NCI-H2081 treated with DMSO at 0.1 percent for 48 hours (cell line): ENCODE data around the gene SHC3.
"Not testable (repeated sequence)": the region's sequence is repeated elsewhere in the genome, so short reads cannot be mapped to it uniquely, and the experiment has no call there.

Experiments
- DNase-seq: peaks from one replicate; lab custom pipeline; 2025; lab: John Stamatoyannopoulos, UW

The SHC3 gene

DNA sequence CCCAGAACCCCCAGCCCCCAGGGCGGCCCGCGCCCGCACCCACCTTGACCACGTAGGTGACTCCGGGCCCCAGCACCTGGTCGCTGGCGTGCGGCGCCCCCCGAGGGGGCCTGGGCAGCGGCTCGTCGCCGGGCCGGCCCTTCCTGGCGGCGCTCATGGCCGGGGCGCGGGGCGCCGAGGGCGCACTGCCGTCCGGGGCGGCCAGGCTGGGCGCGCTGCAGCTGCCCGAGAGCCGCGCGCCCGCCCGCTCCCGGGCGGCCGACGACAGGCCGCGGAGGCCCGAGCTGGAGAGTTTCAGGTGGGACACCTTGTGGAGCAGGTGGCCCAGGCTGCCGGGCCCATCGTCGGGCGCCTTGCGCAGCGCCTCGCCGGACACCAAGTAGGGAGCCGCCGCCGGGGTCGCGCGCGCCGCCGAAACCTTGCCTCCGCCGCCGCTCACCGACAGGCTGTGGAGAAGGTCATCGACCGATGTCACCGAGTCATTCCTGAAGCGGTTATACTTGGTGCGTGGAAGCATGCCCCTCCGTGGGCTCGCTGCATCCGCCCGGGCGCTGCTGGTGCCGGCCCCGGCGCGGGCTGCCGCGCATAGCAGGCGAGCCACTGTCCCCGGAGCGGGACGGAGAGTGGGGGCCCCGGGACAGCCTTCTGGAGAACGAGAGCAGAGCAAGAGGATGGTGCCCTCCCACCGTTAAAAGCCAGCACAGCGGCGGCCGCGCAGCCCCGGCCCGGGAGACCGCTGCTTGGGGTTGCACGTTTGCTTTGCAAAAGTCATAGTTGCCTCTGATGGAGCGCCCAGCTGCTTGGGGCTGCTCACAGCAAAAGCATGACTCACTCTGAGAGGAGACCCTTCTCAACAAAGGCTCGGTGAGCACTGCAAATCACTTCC is at the start of gene SHC3:
Gene SHC3 (minus strand): TSS at position 875 of the 886 bp plus-strand sequence. CDS start 358 bp downstream, at position 517.
- DNase-seq: no peak

DNA sequence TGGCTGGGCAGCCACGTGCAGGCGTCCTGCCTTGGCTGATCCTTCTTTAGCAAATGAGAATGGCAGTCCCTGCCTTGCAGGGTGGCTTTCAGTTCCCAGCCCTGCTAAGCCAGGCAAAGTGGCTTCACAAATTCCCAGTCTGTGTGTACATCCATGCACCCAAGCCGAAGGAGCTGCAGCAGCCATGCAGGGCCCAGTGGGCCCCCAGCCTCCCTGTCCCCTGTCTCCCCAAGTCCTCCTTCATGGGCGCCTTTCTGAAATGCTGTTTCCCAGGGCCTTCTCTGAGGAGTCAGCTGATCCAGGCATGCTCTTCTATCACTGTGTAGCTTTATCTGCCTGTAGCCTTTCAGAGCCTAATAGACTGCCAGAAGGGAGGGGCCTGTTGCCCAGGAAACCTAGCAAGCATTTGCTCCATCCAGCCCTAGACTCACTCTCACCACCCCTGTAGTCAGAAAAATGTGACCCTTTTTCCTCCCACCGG is 47.4 kb upstream of the SHC3 start:
- DNase-seq: no peak

GRCh38 chr9:89225587-89225986 is 47.0 kb upstream of the SHC3 start:
- DNase-seq: no peak

DNA sequence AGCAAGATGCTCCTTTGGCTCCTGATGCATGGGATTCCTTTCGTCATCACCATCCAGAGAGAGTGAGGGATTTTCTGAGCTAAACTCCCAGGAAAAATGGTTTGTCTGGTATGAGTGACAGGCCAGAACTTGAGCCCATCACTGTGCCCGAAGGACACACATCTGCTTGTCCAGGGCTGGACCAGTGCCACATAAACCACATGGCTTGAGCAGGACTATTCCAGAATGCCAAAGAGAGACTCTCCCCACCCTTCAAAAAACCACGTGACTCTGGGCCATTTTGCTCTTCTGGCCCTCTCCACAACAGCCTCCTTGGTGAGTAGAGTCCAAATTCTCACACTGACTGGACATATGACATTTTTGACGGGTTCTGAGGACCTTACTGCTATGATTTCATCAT is 46.4 kb upstream of the SHC3 start:
- DNase-seq: no peak

DNA sequence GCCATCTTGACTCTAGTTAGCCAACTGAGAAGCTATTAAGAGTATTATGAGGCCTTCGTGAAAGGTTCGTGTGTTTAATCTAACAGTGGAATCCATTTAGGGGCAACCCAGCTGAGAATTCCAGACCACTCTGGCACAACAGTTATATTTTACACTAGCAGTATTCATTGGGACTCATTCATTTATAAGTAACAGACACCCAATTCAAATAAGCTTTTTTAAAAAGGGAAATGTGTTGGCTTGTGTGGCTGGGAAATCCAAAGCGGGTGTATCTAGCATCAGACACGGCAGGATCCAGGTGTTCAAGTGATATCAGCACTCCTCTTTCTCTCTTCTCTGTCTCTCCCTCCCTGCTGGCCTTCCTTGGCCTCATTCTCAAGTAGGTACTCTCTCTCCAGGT is 46.0 kb upstream of the SHC3 start:
- no peak for DNase-seq

- no peak for DNase-seq
These were observed 44.9 kb upstream of the SHC3 start for GRCh38 chr9:89223396-89223977.

- no peak for DNase-seq
These were observed 41.0 kb upstream of the SHC3 start for GRCh38 chr9:89219637-89220036.

DNA sequence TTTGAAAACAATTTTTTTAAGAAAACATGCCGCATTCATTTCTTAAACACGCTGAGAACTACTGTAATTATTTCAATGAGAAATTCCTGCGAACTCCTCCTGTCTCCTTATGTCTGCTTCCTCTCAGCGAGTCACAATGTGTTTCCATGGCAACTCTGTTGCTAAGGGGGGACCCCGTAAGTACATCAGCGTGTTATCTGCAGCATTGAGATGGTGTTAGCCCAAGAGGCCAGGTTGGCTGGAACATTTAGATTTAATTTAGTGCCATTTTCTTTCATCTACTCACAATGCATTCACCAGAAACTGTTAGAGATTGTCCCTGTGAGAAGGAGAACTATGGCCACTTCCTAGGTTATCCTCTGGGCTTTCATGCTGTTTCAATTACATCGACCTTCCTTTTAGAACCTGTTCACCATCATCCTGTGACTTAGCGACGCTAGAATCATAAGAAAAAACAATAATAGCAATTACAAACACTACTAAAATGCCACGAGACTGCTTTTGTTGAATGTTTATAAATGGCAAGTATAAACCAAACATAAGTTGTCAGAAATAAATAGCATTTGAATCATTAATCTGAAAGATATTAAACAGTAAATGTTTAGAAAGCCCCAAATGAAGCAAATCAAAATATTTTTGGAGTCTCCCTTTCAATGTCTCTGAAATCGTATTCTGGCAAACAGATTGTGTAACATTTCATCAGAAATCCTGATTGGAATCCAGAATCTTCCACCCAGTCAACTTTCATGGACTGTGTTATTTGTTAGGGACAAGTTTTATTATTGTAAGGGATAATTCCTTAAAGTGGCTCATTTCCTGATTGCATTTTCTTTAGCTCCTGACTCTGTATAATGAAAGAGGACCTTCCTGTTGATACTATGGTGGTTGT is 39.7 kb upstream of the SHC3 start:
- DNase-seq: no peak

DNA sequence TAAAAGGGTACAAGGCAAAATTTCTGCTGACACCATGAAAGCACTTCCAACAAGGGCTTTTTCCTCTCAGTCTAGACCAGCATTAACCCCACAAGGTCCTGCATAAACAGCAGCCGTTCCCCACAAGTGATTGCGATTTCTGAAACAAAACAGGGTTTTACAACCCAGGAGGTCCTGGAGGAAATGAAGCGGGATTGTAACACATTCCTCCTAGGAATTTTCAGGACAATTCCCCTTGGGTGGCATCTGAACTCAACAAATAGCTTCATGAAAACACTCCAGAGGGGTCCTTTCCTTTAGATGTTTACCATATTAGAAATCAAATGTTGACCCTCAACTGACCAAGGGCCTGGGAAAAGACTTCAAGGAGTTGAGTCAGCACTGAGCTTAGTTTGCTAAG is 36.7 kb upstream of the SHC3 start:
- no peak for DNase-seq

DNA sequence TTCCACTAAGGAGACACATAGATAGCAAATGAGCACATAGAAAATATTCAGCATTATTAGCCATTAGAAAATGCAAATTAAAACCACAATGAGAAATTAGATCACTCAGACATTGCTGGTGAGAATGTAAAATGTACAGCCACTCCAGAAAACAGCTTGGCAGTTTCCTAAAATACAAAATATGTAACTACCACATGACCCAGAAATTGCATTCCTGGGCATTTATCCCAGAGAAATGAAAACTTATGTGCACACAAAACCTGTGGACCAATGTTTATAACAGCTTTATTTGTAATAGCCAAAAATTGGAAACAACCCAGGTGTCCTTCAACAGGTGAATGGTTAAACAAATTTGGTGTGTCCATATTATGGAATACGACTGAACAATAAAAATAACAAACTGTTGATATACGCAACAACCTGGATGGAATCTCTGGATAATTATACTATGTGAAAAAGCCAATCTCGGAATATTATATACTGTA is 34.8 kb upstream of the SHC3 start:
- no peak for DNase-seq

- DNase-seq: no peak
These were observed 33.6 kb upstream of the SHC3 start for GRCh38 chr9:89212171-89212570.

DNA sequence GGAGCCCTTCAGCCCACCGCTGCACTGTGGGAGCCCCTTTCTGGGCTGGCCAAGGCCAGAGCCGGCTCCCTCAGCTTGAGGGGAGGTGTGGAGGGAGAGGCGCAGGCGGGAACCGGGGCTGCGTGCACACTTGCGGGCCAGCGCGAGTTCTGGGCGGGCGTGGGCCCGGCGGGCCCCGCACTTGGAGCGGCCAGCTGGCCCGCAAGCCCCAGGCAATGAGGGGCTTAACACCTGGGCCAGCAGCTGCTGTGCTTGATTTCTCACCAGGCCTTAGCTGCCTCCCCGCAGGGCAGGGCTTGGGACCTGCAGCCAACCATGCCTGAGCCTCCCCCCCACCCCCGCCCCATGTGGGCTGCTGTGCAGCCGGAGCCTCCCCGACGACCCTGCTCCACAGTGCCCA is 30.7 kb upstream of the SHC3 start:
- not testable (repeated sequence) for DNase-seq

GRCh38 chr9:89207026-89207425 is 28.4 kb upstream of the SHC3 start:
- no peak for DNase-seq

- DNase-seq: no peak
These were observed 26.2 kb upstream of the SHC3 start for GRCh38 chr9:89204801-89205200.

GRCh38 chr9:89195131-89195797 is 16.6 kb upstream of the SHC3 start:
- DNase-seq: no peak

DNA sequence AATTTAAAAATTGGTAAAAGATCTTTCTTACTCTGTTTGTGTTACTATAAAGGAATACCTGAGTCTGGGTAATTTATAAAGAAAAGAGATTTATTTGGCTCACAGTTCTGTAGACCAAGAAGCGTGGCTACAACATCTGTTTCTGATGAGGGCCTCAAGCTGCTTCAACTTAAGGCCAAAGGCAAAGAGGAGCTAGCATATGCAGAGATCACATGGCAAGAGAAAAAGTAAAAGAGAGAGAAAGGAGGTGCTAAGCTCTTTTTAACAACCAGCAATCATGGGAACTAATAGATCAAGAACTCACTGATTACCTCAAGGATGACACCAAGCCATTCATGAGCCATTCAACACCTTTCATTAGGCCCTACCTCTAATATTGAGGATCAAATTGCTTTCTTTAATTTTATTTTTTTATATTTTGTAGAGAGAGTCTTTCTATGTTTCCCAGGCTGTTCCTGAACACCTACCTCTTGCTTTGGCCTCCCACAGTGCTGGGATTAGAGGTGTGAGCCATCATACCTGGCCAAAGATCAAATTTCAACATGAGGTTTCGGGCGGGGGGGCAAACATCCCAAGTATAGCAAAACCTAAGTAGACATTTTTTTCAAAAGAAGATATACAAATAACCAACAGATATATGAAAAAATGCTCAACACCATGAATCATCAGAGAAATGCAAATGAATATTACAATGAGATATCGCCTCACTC is 16.0 kb upstream of the SHC3 start:
- no peak for DNase-seq

DNA sequence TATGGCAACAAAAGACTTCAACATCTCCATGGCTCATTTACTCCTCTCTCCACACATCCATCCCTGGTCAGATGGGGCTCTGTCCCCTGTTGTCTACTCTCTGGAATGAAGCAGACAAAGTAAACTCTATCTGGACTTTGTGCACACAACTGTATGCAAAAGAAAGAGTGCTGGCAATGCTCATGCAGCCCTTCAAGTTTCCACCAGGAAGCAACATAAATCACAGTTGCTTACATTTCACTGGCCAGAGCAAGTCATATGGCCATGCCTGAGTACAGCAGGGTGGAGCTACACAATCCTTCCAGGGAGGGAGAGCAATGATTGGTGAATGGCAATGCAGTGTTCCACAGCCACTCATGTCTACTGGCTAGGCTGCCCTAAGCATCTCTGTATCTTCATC is 12.4 kb upstream of the SHC3 start:
- DNase-seq: no peak

DNA sequence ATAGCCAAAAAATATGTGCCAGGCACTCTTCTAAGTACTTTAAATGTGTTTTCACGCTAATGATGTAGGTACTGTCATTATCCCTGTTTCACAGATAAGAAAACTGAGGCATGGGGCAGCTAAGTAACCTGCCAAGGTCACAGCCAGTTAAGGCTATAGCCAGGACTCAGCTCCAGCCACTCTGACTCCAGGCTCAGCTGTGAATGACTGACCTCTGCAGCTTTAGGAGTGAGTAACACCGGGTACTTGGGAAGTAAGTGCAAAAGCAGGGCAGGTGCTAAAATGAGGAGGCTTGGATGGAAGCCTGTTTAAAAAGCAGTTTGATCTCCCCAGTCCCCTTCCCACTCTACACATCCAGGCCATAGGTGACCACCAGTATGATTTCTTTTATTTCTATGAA is 10.6 kb upstream of the SHC3 start:
- DNase-seq: no peak

DNA sequence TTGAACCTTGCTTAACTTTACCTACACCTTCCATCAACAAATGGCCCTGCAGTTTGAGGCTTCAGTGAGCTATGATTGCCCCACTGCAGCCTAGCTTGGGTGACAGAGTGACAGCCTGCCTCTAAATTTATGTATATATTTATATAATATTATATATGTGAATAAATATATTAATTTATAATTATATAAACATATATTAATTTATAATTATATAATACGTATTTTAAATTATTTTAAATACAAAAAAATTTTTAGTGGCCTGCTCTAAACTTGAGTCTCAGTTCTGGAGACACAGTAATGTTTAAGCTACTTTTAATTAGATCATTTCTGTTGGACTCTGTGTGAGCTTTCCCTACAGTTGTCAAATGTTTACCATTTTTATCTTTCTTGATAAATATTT is 9.3 kb upstream of the SHC3 start:
- no peak for DNase-seq

- no peak for DNase-seq
These were observed 8.9 kb upstream of the SHC3 start for GRCh38 chr9:89187541-89187940.

GRCh38 chr9:89186960-89187359 is 8.3 kb upstream of the SHC3 start:
- DNase-seq: no peak
